ENCODE measurements around the gene FLT3. TPM values are rescaled to one million over a fixed set of nuclear protein-coding genes. Genes with fewer than 3 reads are reported as not detected.
A peak's percentile ranks its signal among the peaks of the same experiment; 100 is the strongest.

The FLT3 gene
- total and polyA plus RNA-seq, 10 of the 15 experiments (the other 5 are each of a cell fraction or from before 2014, with no cell fraction given), result 0.04 to 0.19 (median 0.11) TPM; not detected in 1

DNA sequence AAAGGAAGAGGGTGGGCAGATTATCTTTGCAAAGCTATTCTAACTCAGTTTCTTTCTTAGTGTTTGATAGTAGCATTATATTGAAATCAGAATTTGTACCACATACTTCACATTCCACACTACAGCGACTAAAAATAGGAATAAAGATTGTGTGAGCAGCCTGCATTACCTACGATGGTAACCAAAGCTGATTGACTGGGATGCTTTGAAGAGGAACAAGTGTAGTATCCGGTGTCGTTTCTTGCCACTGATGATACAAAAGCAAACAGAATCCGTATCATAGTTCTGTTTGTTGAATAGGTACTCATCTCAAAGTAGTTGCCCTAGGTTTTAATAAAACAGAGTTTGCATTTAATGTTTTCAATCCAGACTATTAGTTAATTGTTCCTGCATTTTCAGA, 51.2 kb downstream of the FLT3 start:
- intact Hi-C loops (cut with micrococcal nuclease; ENCODE audit: unreplicated experiment) (loop anchor here (10.0 kb wide), 1 partner anchor 216 kb away; no protein-coding TSS in a partner anchor), in situ Hi-C loops (cut with MboI) (no loop called here)
- Histone ChIP-seq H3K4me3 (peak overlapping the region; percentile 57), H3K9ac (ENCODE audit: control insufficient read depth, insufficient read depth, low read length) (peak overlapping the region; percentile 26), H3K27me3 (replicated peaks in 1 of 2; ENCODE audit: control insufficient read depth in 2 of 2, insufficient read depth in 2 of 2, low read length in 1 of 2) (no peaks in the 10 kb centered on the region), H3K4me1 (ENCODE audit: control insufficient read depth, insufficient read depth, low read length) (peaks cover 32% of the 10 kb centered on the region), H3K79me2 (ENCODE audit: control insufficient read depth, insufficient read depth, low read length) (no peaks in the 10 kb centered on the region), H3K4me2 (ENCODE audit: control insufficient read depth, insufficient read depth) (peak overlapping the region; percentile 73), H3K27ac (ENCODE audit: control insufficient read depth, insufficient read depth) (peak overlapping the region; percentile 88), H2AFZ (ENCODE audit: control insufficient read depth, low read depth, low read length) (peak overlapping the region; percentile 71), H3K9me3 (replicated peaks; ENCODE audit: control insufficient read depth, insufficient read depth, low read length) (no peaks in the 10 kb centered on the region; the same call in 2 of the 3 replicates), H4K20me1 (ENCODE audit: control insufficient read depth, insufficient read depth) (no peaks in the 10 kb centered on the region), H3K36me3 (ENCODE audit: control insufficient read depth in 2 of 2, insufficient read depth in 2 of 2, low read length in 1 of 2) (no peaks in the 10 kb centered on the region)
- ChIA-PET SMC1A (ENCODE audit: uncharacterized antibody, unreplicated experiment) (interaction anchor here (0.9 to 2.1 kb wide), 7 partner anchors 8 to 90 kb away, joined by 3 to 12 read pairs (median 4); no protein-coding TSS in a partner anchor), POLR2A (interaction anchor here (0.5 to 1.4 kb wide), 6 partner anchors 10 to 37 kb away, joined by 3 to 4 read pairs (median 3); no protein-coding TSS in a partner anchor), CTCF (interaction anchor here (0.9 to 2.2 kb wide), 4 partner anchors 13 to 65 kb away, joined by 3 to 6 read pairs (median 3); no protein-coding TSS in a partner anchor), RAD21 (ENCODE audit: unreplicated experiment) (interaction anchor here (1.2 to 2.8 kb wide), 4 partner anchors 8 to 90 kb away, joined by 4 to 12 read pairs (median 6); no protein-coding TSS in a partner anchor)
- BruUV-seq (replicated peaks), result no TSS peak
- 2% methylated on average over 5 of the region's 5 CpGs for WGBS (ENCODE audit: insufficient coverage, insufficient replicate concordance, low lambda C conversion rate, missing lambda C conversion rate)
- FAIRE-seq (peak; percentile 49), DNase-seq (ENCODE audit: low read depth, low spot score) (no peak), ATAC-seq (peak; percentile 67)
- TF ChIP-seq CREM (IDR thresholded peaks at IDR 0.05; ENCODE audit: low read depth) (0 out of 2 replicates have a peak, but pooled peaks have one; percentile 34), EED (IDR thresholded peaks at IDR 0.05; ENCODE audit: low read depth) (0 out of 2 replicates have a peak, but pooled peaks have one; percentile 26), NFIC (IDR thresholded peaks at IDR 0.05; ENCODE audit: low read depth, low read length) (no peak)
- TF ChIP-seq, protein P1, sequence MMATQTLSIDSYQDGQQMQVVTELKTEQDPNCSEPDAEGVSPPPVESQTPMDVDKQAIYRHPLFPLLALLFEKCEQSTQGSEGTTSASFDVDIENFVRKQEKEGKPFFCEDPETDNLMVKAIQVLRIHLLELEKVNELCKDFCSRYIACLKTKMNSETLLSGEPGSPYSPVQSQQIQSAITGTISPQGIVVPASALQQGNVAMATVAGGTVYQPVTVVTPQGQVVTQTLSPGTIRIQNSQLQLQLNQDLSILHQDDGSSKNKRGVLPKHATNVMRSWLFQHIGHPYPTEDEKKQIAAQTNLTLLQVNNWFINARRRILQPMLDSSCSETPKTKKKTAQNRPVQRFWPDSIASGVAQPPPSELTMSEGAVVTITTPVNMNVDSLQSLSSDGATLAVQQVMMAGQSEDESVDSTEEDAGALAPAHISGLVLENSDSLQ (IDR thresholded peaks at IDR 0.05), result peak; percentile 82

DNA sequence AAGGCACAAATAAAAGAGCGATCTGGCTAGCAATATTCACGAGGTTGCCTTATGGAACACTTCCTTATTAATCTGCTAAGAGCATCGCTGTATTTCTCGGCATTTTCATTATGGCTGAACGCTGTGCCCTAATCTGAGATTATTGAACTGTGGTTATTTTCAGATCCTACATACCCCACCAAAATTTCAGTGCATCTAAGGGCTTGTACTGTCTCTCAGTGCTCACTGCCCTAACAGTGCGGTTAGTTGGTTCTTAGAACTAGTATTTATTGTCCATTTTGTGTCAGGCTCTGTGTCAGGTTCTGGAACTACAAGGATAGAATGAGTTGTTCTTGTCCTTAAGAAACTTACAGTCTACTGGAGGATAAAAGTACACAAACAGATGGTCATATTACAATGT, 51.6 kb downstream of the FLT3 start:
- 7% methylated on average over 6 of the region's 6 CpGs for WGBS (ENCODE audit: insufficient coverage, insufficient replicate concordance, low lambda C conversion rate, missing lambda C conversion rate)
- H2AFZ ChIP-seq (ENCODE audit: control insufficient read depth, low read depth, low read length), result peak overlapping the region; percentile 71
- FAIRE-seq, result peak; percentile 76
- in situ Hi-C loops (cut with MboI), result no loop called here
- ChIA-PET RAD21 (ENCODE audit: unreplicated experiment) (interaction anchor here (1.2 to 2.8 kb wide), 4 partner anchors 9 to 91 kb away, joined by 4 to 12 read pairs (median 6); no protein-coding TSS in a partner anchor), CTCF (interaction anchor here (1.0 to 2.2 kb wide), 3 partner anchors 11 to 19 kb away, joined by 3 to 6 read pairs (median 4); no protein-coding TSS in a partner anchor), SMC1A (ENCODE audit: uncharacterized antibody, unreplicated experiment) (interaction anchor here (1.0 to 2.1 kb wide), 4 partner anchors 9 to 46 kb away, joined by 3 to 7 read pairs (median 4); no protein-coding TSS in a partner anchor), POLR2A (interaction anchor here (0.5 to 1.3 kb wide), 4 partner anchors 10 to 36 kb away, joined by 3 to 4 read pairs (median 3); no protein-coding TSS in a partner anchor)
- no peaks in the 10 kb centered on the region; the same call in 2 of the 3 replicates for H3K9me3 ChIP-seq (replicated peaks; ENCODE audit: control insufficient read depth, insufficient read depth, low read length)
- TF ChIP-seq RUNX3 (IDR thresholded peaks at IDR 0.05; ENCODE audit: low read length) (peak; percentile 63), SMARCA5 (IDR thresholded peaks at IDR 0.05) (0 out of 2 replicates have a peak, but pooled peaks have one; percentile 17), ZSCAN29 (IDR thresholded peaks at IDR 0.05) (0 out of 2 replicates have a peak, but pooled peaks have one; percentile 51), SPI1 (IDR thresholded peaks at IDR 0.05; ENCODE audit: borderline replicate concordance, insufficient read depth, low read depth, low read length) (peak; percentile 30; the same call in 1 of the 2 replicates), EED (IDR thresholded peaks at IDR 0.05; ENCODE audit: low read depth) (0 out of 2 replicates have a peak, but pooled peaks have one; percentile 7)
- TF ChIP-seq, protein P2, sequence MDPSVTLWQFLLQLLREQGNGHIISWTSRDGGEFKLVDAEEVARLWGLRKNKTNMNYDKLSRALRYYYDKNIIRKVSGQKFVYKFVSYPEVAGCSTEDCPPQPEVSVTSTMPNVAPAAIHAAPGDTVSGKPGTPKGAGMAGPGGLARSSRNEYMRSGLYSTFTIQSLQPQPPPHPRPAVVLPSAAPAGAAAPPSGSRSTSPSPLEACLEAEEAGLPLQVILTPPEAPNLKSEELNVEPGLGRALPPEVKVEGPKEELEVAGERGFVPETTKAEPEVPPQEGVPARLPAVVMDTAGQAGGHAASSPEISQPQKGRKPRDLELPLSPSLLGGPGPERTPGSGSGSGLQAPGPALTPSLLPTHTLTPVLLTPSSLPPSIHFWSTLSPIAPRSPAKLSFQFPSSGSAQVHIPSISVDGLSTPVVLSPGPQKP (IDR thresholded peaks at IDR 0.05; ENCODE audit: low read depth, low read length), result no peak
- no peaks in the 10 kb centered on the region for H4K20me1 ChIP-seq (ENCODE audit: control insufficient read depth, insufficient read depth)
- peaks cover 35% of the 10 kb centered on the region for H3K4me1 ChIP-seq (ENCODE audit: control insufficient read depth, insufficient read depth, low read length)
- no peaks in the 10 kb centered on the region for H3K79me2 ChIP-seq (ENCODE audit: control insufficient read depth, insufficient read depth, low read length)
- peak overlapping the region; percentile 73 for H3K4me2 ChIP-seq (ENCODE audit: control insufficient read depth, insufficient read depth)
- H3K36me3 ChIP-seq (ENCODE audit: control insufficient read depth in 2 of 2, insufficient read depth in 2 of 2, low read length in 1 of 2), result no peaks in the 10 kb centered on the region
- H3K4me3 ChIP-seq, result peak overlapping the region; percentile 57; the same call in 1 of the 2 replicates
- H3K27me3 ChIP-seq (replicated peaks in 1 of 2; ENCODE audit: control insufficient read depth in 2 of 2, insufficient read depth in 2 of 2, low read length in 1 of 2), result no peaks in the 10 kb centered on the region
- ATAC-seq, result peak; percentile 55
- BruUV-seq (replicated peaks), result no TSS peak
- H3K9ac ChIP-seq (ENCODE audit: control insufficient read depth, insufficient read depth, low read length), result peak overlapping the region; percentile 26
- no peak for DNase-seq (ENCODE audit: low read depth, low spot score)
- H3K27ac ChIP-seq (ENCODE audit: control insufficient read depth, insufficient read depth), result peak overlapping the region; percentile 88
- intact Hi-C loops (cut with micrococcal nuclease; ENCODE audit: unreplicated experiment), result loop anchor here (10.0 kb wide), 1 partner anchor 216 kb away; no protein-coding TSS in a partner anchor
